Measurements from ENCODE around the gene EFL1.
"Not testable (repeated sequence)": the region's sequence is repeated elsewhere in the genome, so short reads cannot be mapped to it uniquely, and the experiment has no call there.

EFL1 gene

GRCh38 chr15:82272154-82272553 is 9.6 kb upstream of the EFL1 start:
- no peak for DNase-seq (ENCODE audit: low spot score)
- in situ Hi-C loops (cut with MboI; ENCODE audit: low pct_unique_long_range_greater_than_20kb, low sequenced_read_pairs, unreplicated experiment) = loop anchor here (25.0 kb wide), 1 partner anchor 265 kb away; the partner anchor contains the start of gene RPS17

GRCh38 chr15:82268454-82268853 is 5.9 kb upstream of the EFL1 start:
- not testable (repeated sequence) for DNase-seq (ENCODE audit: low spot score)
- in situ Hi-C loops (cut with MboI; ENCODE audit: low pct_unique_long_range_greater_than_20kb, low sequenced_read_pairs, unreplicated experiment) = loop anchor here (25.0 kb wide), 1 partner anchor 269 kb away; the partner anchor contains the start of gene RPS17

More at GRCh38 chr15:82272154-82272553, 9.6 kb upstream of the EFL1 start:
- no peak for TF ChIP-seq CTCF (IDR thresholded peaks at IDR 0.05; ENCODE audit: extremely low read depth, insufficient read depth, missing control alignments)

GRCh38 chr15:82267137-82267536 is 4.6 kb upstream of the EFL1 start:
- not testable (repeated sequence) for DNase-seq (ENCODE audit: low spot score)
- in situ Hi-C loops (cut with MboI; ENCODE audit: low pct_unique_long_range_greater_than_20kb, low sequenced_read_pairs, unreplicated experiment) = loop anchor here (25.0 kb wide), 1 partner anchor 270 kb away; the partner anchor contains the start of gene RPS17

- TF ChIP-seq CTCF (IDR thresholded peaks at IDR 0.05; ENCODE audit: extremely low read depth, insufficient read depth, missing control alignments) = no peak
- in situ Hi-C loops (cut with MboI; ENCODE audit: low pct_unique_long_range_greater_than_20kb, low sequenced_read_pairs, unreplicated experiment) = loop anchor here (25.0 kb wide), 1 partner anchor 274 kb away; the partner anchor contains the start of gene RPS17
- no peak for DNase-seq (ENCODE audit: low spot score)
Measured at GRCh38 chr15:82263350-82263749, 816 bp upstream of the EFL1 start.

GRCh38 chr15:82261566-82262421 is 740 bp downstream of the EFL1 start:
- DNase-seq (ENCODE audit: low spot score) = not testable (repeated sequence)
- in situ Hi-C loops (cut with MboI; ENCODE audit: low pct_unique_long_range_greater_than_20kb, low sequenced_read_pairs, unreplicated experiment) = loop anchor here (25.0 kb wide), 1 partner anchor 276 kb away; the partner anchor contains the start of gene RPS17

- in situ Hi-C loops (cut with MboI; ENCODE audit: low pct_unique_long_range_greater_than_20kb, low sequenced_read_pairs, unreplicated experiment); DNase-seq (ENCODE audit: low spot score): not testable (repeated sequence)
Measured at GRCh38 chr15:82248261-82248660, 14.3 kb downstream of the EFL1 start.

GRCh38 chr15:82245956-82246355 is 16.6 kb downstream of the EFL1 start:
- DNase-seq (ENCODE audit: low spot score); in situ Hi-C loops (cut with MboI; ENCODE audit: low pct_unique_long_range_greater_than_20kb, low sequenced_read_pairs, unreplicated experiment): not testable (repeated sequence)

GRCh38 chr15:82243644-82244043 is 18.9 kb downstream of the EFL1 start:
- DNase-seq (ENCODE audit: low spot score); in situ Hi-C loops (cut with MboI; ENCODE audit: low pct_unique_long_range_greater_than_20kb, low sequenced_read_pairs, unreplicated experiment): not testable (repeated sequence)

GRCh38 chr15:82241836-82242499 is 20.6 kb downstream of the EFL1 start:
- in situ Hi-C loops (cut with MboI; ENCODE audit: low pct_unique_long_range_greater_than_20kb, low sequenced_read_pairs, unreplicated experiment); DNase-seq (ENCODE audit: low spot score): not testable (repeated sequence)

GRCh38 chr15:82239685-82240391 is 22.7 kb downstream of the EFL1 start:
- no peak for TF ChIP-seq CTCF (IDR thresholded peaks at IDR 0.05; ENCODE audit: extremely low read depth, insufficient read depth, missing control alignments)
- no peak for DNase-seq (ENCODE audit: low spot score)
- in situ Hi-C loops (cut with MboI; ENCODE audit: low pct_unique_long_range_greater_than_20kb, low sequenced_read_pairs, unreplicated experiment) = no loop called here

GRCh38 chr15:82237944-82238534 is 24.5 kb downstream of the EFL1 start:
- DNase-seq (ENCODE audit: low spot score); in situ Hi-C loops (cut with MboI; ENCODE audit: low pct_unique_long_range_greater_than_20kb, low sequenced_read_pairs, unreplicated experiment): not testable (repeated sequence)

Data from GM13977 (cell line).